ENCODE data around the gene ITGA3.
A peak's percentile ranks its signal among the peaks of the same experiment; 100 is the strongest.
"Not testable (repeated sequence)": the region's sequence is repeated elsewhere in the genome, so short reads cannot be mapped to it uniquely, and the experiment has no call there.

ITGA3 gene

GRCh38 chr17:50035945-50036344, 20.0 kb upstream of the ITGA3 start:
- DNase-seq: no peak

- DNase-seq: peak; percentile 31
These were observed 19.3 kb upstream of the ITGA3 start for GRCh38 chr17:50036455-50037261.

GRCh38 chr17:50037321-50038107, 18.4 kb upstream of the ITGA3 start:
- no peak for DNase-seq

DNA sequence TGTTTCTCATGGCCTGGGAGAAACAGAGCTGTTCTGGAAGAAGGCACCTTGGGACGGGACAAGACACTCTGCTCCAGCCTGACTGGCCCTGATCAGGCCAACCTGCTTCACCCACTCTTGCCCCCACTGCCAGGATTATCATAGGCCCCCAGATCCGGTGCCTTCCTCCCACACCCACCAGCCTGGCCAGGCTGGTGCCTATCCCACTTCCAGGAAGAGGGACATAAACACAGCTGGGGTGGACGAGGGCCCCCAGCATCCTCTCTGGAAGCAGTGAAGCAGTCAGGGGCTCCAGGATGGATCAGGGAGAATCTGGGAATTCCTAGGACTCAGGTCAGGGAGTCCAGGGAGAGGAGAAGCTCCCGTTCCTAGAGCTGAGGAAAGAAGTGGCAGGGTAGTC, 16.9 kb upstream of the ITGA3 start:
- no peak for DNase-seq

GRCh38 chr17:50040496-50040895, 15.4 kb upstream of the ITGA3 start:
- not testable (repeated sequence) for DNase-seq

DNA sequence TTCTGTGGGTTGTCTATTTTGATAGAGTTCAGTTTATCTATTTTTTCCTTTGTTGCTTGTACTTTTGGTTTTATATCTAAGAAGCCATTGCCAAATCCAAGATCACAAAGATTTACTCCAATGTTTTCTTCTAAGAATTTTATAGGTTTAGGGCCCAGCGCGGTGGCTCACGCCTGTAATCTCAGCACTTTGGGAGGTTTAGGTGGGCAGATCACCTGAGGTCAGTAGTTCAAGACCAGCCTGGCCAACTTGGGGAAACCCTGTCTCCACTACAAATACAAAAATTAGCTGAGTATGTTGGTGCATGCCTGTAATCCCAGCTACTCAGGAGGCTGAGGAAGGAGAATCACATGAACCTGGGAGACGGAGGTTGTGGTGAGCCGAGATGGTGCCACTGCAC, 13.7 kb upstream of the ITGA3 start:
- DNase-seq: no peak

GRCh38 chr17:50043290-50044148, 12.4 kb upstream of the ITGA3 start:
- DNase-seq: no peak

DNA sequence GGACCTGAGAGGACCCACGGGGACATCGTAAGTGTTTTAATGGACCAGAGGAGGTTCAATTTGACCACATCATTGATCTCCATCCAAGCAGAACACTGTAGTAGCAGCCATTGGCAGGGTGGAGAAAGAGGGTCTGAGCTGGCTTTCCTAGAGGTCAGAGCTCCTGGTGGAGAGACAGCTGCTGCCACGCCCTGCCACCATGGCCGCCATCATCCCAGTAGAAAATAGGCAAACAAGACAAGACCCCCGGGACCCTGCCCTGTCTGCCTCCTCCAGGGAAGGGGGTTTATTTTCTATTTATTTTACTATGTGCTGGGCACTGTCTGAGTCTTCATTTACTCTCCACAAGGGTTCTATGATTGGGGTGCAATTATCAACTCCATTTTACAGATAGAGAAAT, 11.4 kb upstream of the ITGA3 start:
- DNase-seq: no peak

DNA sequence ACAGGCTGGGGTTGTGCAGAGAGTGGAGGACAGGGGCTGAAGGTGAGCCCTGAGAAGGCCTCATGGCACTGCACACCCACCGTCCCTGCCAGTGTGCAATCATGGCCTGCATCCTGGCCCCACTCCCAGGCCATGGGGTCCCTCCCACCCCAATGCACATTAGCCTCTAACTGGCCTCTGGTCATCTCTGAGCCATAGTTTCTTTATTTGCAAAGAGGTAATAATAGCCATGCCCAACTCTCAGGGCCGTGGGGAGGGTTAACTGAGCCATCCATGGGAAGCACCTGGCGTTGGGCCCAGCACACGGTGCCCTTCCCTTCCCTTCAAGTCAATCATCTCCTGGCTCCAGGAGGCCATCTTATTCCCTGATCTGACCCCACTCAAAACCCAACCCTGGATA, 10.8 kb upstream of the ITGA3 start:
- DNase-seq: no peak

DNA sequence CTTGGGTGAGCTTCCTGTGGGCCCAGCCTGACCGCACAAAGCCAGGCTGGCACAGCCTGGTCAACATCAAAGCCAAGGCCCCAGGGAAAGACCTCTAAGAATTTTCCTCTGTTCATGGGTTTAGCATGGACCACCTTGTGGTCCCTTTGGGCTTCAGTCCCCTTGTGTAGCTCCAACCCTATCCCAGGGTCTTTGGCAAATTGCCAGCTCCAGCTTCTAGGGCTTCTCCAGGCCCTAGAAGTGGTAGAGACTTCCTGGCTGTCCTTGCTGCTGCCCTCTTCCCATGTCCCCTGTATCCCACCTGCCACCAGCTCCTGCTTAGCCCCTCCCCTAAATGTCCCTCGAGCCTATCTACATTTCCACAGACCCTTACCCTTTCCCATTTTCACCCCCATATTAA, 9.7 kb upstream of the ITGA3 start:
- DNase-seq: no peak

GRCh38 chr17:50046667-50047066, 9.2 kb upstream of the ITGA3 start:
- DNase-seq: no peak

DNA sequence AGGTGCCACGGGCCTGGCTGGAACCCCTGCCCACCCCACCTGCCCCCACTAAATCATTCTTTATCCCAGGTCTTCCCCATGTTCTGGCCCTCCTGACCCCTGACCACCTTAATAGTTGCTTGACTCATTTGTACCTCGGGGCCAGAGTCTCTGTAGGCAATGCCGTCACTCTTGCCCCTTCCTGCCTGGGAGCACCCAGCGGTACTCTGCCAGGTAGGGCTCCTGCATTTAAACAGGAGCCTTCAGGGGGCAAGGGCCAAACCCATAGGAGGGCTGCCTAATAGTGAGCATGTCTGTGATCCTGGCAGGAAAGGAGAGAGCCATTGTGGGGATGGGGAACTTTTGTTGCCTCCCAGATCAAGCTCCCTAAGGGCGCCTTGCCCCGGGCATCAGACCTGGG, 8.8 kb upstream of the ITGA3 start:
- DNase-seq: no peak

DNA sequence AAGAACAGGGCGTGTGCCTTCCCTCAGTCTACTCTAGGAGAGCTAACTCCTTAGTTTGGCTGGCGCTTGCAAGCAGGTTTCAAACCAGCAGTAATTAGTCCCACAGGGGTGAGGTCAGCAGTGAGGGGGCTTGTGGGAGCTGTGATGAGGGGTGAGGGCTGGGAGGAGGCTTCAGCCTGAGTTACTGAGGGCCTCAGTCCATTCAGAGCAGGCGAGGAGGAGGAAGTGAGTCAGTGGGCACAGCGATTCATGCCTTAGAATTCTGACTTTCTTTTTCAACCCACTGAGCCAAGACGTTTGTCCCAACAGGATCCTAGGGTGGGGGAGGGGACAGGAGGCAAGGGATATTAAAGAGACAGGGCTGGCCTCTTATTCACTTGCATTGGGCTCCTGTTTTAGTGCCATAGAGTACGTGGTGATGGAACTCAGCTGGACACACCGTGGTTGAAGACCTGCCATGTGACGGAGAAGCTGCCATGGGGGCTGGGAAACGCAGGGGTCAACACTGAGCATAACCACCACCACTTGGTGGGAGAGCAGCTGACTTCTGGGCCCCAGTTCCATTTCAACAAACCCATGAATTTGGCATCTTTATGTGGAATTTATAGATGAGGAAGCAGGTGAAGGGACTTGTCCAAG, 8.3 kb upstream of the ITGA3 start:
- no peak for DNase-seq

DNA sequence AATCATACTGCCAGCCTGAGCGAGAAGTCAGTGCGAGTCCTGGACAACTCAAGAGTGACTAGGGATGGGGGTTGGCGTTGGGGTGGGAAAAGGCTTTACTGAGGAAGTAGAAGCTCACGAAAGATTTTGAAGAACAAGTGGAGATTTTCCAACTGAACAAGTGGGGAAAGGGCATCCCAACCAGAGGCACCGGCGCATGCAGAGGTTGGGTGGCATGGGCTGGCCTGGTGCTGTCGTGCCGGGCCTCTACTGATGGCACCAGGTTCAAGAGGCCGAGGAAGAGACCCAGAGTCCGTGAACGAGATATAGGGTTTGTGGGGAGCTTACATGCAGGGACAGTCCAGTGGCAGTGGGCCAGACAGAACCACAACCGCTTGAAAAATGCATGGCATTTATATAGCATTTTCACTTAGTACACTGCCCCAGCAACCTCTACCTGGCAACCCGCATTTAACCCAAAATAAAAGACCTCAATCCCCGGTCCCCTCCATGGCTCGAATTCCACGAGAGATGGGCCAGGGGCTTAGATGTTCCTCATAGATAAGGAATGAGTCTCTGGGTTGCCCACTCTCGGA, 7.7 kb upstream of the ITGA3 start:
- DNase-seq: no peak

GRCh38 chr17:50048988-50049387, 6.9 kb upstream of the ITGA3 start:
- no peak for DNase-seq

GRCh38 chr17:50049636-50050035, 6.3 kb upstream of the ITGA3 start:
- DNase-seq: no peak

- no peak for DNase-seq
These were observed 5.4 kb upstream of the ITGA3 start for GRCh38 chr17:50050431-50051032.

GRCh38 chr17:50051082-50051576, 4.8 kb upstream of the ITGA3 start:
- peak; percentile 8 for DNase-seq

DNA sequence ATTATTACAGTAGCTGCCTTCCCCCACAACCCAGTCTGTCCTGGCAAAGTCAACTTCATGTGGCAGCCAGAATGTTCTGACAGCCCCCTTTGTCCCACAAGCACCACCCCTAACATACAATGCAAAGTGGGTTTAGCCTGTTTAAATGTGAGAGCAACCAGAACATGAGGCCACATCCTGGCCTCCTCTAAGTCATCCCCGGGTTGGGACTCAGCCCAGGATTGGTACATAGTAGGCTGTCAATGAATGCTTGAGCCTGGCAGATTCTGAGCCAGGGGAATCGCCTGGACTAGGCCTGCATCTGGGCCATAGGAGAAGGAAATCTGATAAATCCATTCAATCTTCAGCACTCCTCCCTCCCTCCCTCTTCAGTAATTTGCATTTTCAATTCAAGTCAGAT, 4.3 kb upstream of the ITGA3 start:
- DNase-seq: no peak

- DNase-seq: peak; percentile 86
These were observed 3.6 kb upstream of the ITGA3 start for GRCh38 chr17:50052241-50052796.

GRCh38 chr17:50052822-50053653, 2.9 kb upstream of the ITGA3 start:
- DNase-seq: no peak

All from NCI-H345 (cell line).